ENCODE measurements around the gene NEDD9. TPM values are rescaled to one million over a fixed set of nuclear protein-coding genes. Genes with fewer than 3 reads are reported as not detected.

The NEDD9 gene
- polyA plus RNA-seq, 4 donors = 13.6 to 17.6 (median 15.0) TPM

- no peak overlapping the region for H3K27ac ChIP-seq (ENCODE audit: low read depth in 1 of 3, low read length in 2 of 3)
- WGBS, 3 donors = 93 to 97% (median 96%) methylated on average over 17 of the region's 17 CpGs
- H3K27me3 ChIP-seq (ENCODE audit: control insufficient read depth in 3 of 3, insufficient read depth in 3 of 3, low read length in 3 of 3) = no peaks in the 10 kb centered on the region
- no peaks in the 10 kb centered on the region for H3K4me1 ChIP-seq (ENCODE audit: control insufficient read depth in 3 of 3, insufficient read depth in 2 of 3, low read depth in 1 of 3, low read length in 2 of 3)
- FAIRE-seq (no peak), DNase-seq (no peak)
- H3K4me3 ChIP-seq (ENCODE audit: low read depth in 1 of 3, low read length in 3 of 3) = no peak overlapping the region
- no peaks in the 10 kb centered on the region for H3K9me3 ChIP-seq (ENCODE audit: control insufficient read depth in 2 of 2, insufficient read depth in 1 of 2, low read depth in 1 of 2, low read length in 1 of 2)
- H3K36me3 ChIP-seq (ENCODE audit: control insufficient read depth in 3 of 3, insufficient read depth in 2 of 3, low read depth in 1 of 3, low read length in 3 of 3) = peaks cover 10 to 39% (median 17%) of the 10 kb centered on the region in 3 donors
Measured at GRCh38 chr6:11185204-11185842, 47.1 kb downstream of the NEDD9 start.

- H3K4me1 ChIP-seq (ENCODE audit: control insufficient read depth in 3 of 3, insufficient read depth in 2 of 3, low read depth in 1 of 3, low read length in 2 of 3) = no peaks in the 10 kb centered on the region
- H3K9me3 ChIP-seq (ENCODE audit: control insufficient read depth in 2 of 2, insufficient read depth in 1 of 2, low read depth in 1 of 2, low read length in 1 of 2) = peaks cover 0 to 2% of the 10 kb centered on the region in 2 donors
- DNase-seq (no peak), FAIRE-seq (no peak)
- no peak overlapping the region for H3K27ac ChIP-seq (ENCODE audit: low read depth in 1 of 3, low read length in 2 of 3)
- no peak overlapping the region for H3K4me3 ChIP-seq (ENCODE audit: low read depth in 1 of 3, low read length in 3 of 3)
- 90 to 95% (median 94%) methylated on average over 3 of the region's 3 CpGs for WGBS, 3 donors
- peaks cover 9 to 29% (median 9%) of the 10 kb centered on the region in 3 donors for H3K36me3 ChIP-seq (ENCODE audit: control insufficient read depth in 3 of 3, insufficient read depth in 2 of 3, low read depth in 1 of 3, low read length in 3 of 3)
- no peaks in the 10 kb centered on the region for H3K27me3 ChIP-seq (ENCODE audit: control insufficient read depth in 3 of 3, insufficient read depth in 3 of 3, low read length in 3 of 3)
Measured at GRCh38 chr6:11183761-11184362, 48.6 kb downstream of the NEDD9 start.

- FAIRE-seq (no peak), DNase-seq (no peak)
- Histone ChIP-seq H3K4me3 (ENCODE audit: low read depth in 1 of 3, low read length in 3 of 3) (no peak overlapping the region), H3K27me3 (ENCODE audit: control insufficient read depth in 3 of 3, insufficient read depth in 3 of 3, low read length in 3 of 3) (no peaks in the 10 kb centered on the region), H3K36me3 (ENCODE audit: control insufficient read depth in 3 of 3, insufficient read depth in 2 of 3, low read depth in 1 of 3, low read length in 3 of 3) (peaks cover 4 to 20% (median 9%) of the 10 kb centered on the region in 3 donors), H3K4me1 (ENCODE audit: control insufficient read depth in 3 of 3, insufficient read depth in 2 of 3, low read depth in 1 of 3, low read length in 2 of 3) (no peaks in the 10 kb centered on the region), H3K27ac (ENCODE audit: low read depth in 1 of 3, low read length in 2 of 3) (no peak overlapping the region), H3K9me3 (ENCODE audit: control insufficient read depth in 2 of 2, insufficient read depth in 1 of 2, low read depth in 1 of 2, low read length in 1 of 2) (peaks cover 0 to 2% of the 10 kb centered on the region in 2 donors)
- 94 to 98% (median 97%) methylated on average over 3 of the region's 3 CpGs for WGBS, 3 donors
Measured at GRCh38 chr6:11181478-11182136, 50.9 kb downstream of the NEDD9 start.

- 75 to 91% (median 88%) methylated on average over 8 of the region's 8 CpGs for WGBS, 3 donors
- Histone ChIP-seq H3K4me1 (ENCODE audit: control insufficient read depth in 3 of 3, insufficient read depth in 2 of 3, low read depth in 1 of 3, low read length in 2 of 3) (no peaks in the 10 kb centered on the region), H3K27ac (ENCODE audit: low read depth in 1 of 3, low read length in 2 of 3) (no peak overlapping the region), H3K27me3 (ENCODE audit: control insufficient read depth in 3 of 3, insufficient read depth in 3 of 3, low read length in 3 of 3) (no peaks in the 10 kb centered on the region), H3K9me3 (ENCODE audit: control insufficient read depth in 2 of 2, insufficient read depth in 1 of 2, low read depth in 1 of 2, low read length in 1 of 2) (peaks cover 0 to 2% of the 10 kb centered on the region in 2 donors), H3K36me3 (ENCODE audit: control insufficient read depth in 3 of 3, insufficient read depth in 2 of 3, low read depth in 1 of 3, low read length in 3 of 3) (peaks cover 0 to 9% (median 0%) of the 10 kb centered on the region in 3 donors), H3K4me3 (ENCODE audit: low read depth in 1 of 3, low read length in 3 of 3) (no peak overlapping the region)
- DNase-seq (no peak), FAIRE-seq (no peak)
Measured at GRCh38 chr6:11179419-11180202, 52.9 kb downstream of the NEDD9 start.

GRCh38 chr6:11179088-11179418, 53.4 kb downstream of the NEDD9 start:
- H3K27ac ChIP-seq (ENCODE audit: low read depth in 1 of 3, low read length in 2 of 3) = no peak overlapping the region
- H3K4me3 ChIP-seq (ENCODE audit: low read depth in 1 of 3, low read length in 3 of 3) = no peak overlapping the region
- H3K27me3 ChIP-seq (ENCODE audit: control insufficient read depth in 3 of 3, insufficient read depth in 3 of 3, low read length in 3 of 3) = no peaks in the 10 kb centered on the region
- FAIRE-seq (no peak), DNase-seq (no peak)
- 81 to 98% (median 96%) methylated on average over 6 of the region's 6 CpGs for WGBS, 3 donors
- peaks cover 0 to 2% of the 10 kb centered on the region in 2 donors for H3K9me3 ChIP-seq (ENCODE audit: control insufficient read depth in 2 of 2, insufficient read depth in 1 of 2, low read depth in 1 of 2, low read length in 1 of 2)
- peaks cover 0 to 3% (median 0%) of the 10 kb centered on the region in 3 donors for H3K36me3 ChIP-seq (ENCODE audit: control insufficient read depth in 3 of 3, insufficient read depth in 2 of 3, low read depth in 1 of 3, low read length in 3 of 3)
- H3K4me1 ChIP-seq (ENCODE audit: control insufficient read depth in 3 of 3, insufficient read depth in 2 of 3, low read depth in 1 of 3, low read length in 2 of 3) = no peaks in the 10 kb centered on the region

GRCh38 chr6:11177271-11177670, 55.2 kb downstream of the NEDD9 start:
- DNase-seq (no peak), FAIRE-seq (no peak)
- Histone ChIP-seq H3K27me3 (ENCODE audit: control insufficient read depth in 3 of 3, insufficient read depth in 3 of 3, low read length in 3 of 3) (no peaks in the 10 kb centered on the region), H3K4me3 (ENCODE audit: low read depth in 1 of 3, low read length in 3 of 3) (no peak overlapping the region), H3K36me3 (ENCODE audit: control insufficient read depth in 3 of 3, insufficient read depth in 2 of 3, low read depth in 1 of 3, low read length in 3 of 3) (no peaks in the 10 kb centered on the region), H3K4me1 (ENCODE audit: control insufficient read depth in 3 of 3, insufficient read depth in 2 of 3, low read depth in 1 of 3, low read length in 2 of 3) (no peaks in the 10 kb centered on the region), H3K27ac (ENCODE audit: low read depth in 1 of 3, low read length in 2 of 3) (no peak overlapping the region), H3K9me3 (ENCODE audit: control insufficient read depth in 2 of 2, insufficient read depth in 1 of 2, low read depth in 1 of 2, low read length in 1 of 2) (peaks cover 0 to 2% of the 10 kb centered on the region in 2 donors)
- WGBS, 3 donors = 90 to 95% (median 90%) methylated on average over 1 of the region's 1 CpG

- Histone ChIP-seq H3K4me3 (ENCODE audit: low read depth in 1 of 3, low read length in 3 of 3) (no peak overlapping the region), H3K27ac (ENCODE audit: low read depth in 1 of 3, low read length in 2 of 3) (no peak overlapping the region), H3K36me3 (ENCODE audit: control insufficient read depth in 3 of 3, insufficient read depth in 2 of 3, low read depth in 1 of 3, low read length in 3 of 3) (no peaks in the 10 kb centered on the region), H3K27me3 (ENCODE audit: control insufficient read depth in 3 of 3, insufficient read depth in 3 of 3, low read length in 3 of 3) (no peaks in the 10 kb centered on the region), H3K4me1 (ENCODE audit: control insufficient read depth in 3 of 3, insufficient read depth in 2 of 3, low read depth in 1 of 3, low read length in 2 of 3) (no peaks in the 10 kb centered on the region), H3K9me3 (ENCODE audit: control insufficient read depth in 2 of 2, insufficient read depth in 1 of 2, low read depth in 1 of 2, low read length in 1 of 2) (peaks cover 0 to 1% of the 10 kb centered on the region in 2 donors)
- 85 to 96% (median 91%) methylated on average over 5 of the region's 5 CpGs for WGBS, 3 donors
- no peak for FAIRE-seq
- DNase-seq = peak; percentile 10 to 39
Measured at GRCh38 chr6:11174242-11174611, 58.2 kb downstream of the NEDD9 start.

GRCh38 chr6:11172501-11173327, 59.8 kb downstream of the NEDD9 start:
- no peak overlapping the region for H3K4me3 ChIP-seq (ENCODE audit: low read depth in 1 of 3, low read length in 3 of 3)
- FAIRE-seq = no peak
- 25 to 27% (median 26%) methylated on average over 17 of the region's 17 CpGs for WGBS, 3 donors

More at GRCh38 chr6:11172501-11173327, 59.8 kb downstream of the NEDD9 start:
- Histone ChIP-seq H3K4me1 (ENCODE audit: control insufficient read depth in 3 of 3, insufficient read depth in 2 of 3, low read depth in 1 of 3, low read length in 2 of 3) (no peaks in the 10 kb centered on the region), H3K36me3 (ENCODE audit: control insufficient read depth in 3 of 3, insufficient read depth in 2 of 3, low read depth in 1 of 3, low read length in 3 of 3) (no peaks in the 10 kb centered on the region), H3K9me3 (ENCODE audit: control insufficient read depth in 2 of 2, insufficient read depth in 1 of 2, low read depth in 1 of 2, low read length in 1 of 2) (no peaks in the 10 kb centered on the region), H3K27ac (ENCODE audit: low read depth in 1 of 3, low read length in 2 of 3) (no peak overlapping the region), H3K27me3 (ENCODE audit: control insufficient read depth in 3 of 3, insufficient read depth in 3 of 3, low read length in 3 of 3) (no peaks in the 10 kb centered on the region)
- peak; percentile 61 to 80 for DNase-seq

All from small intestine (tissue), 7 donors.